ENCODE data around the gene KRTAP10-1. TPM values are rescaled to one million over a fixed set of nuclear protein-coding genes. Genes with fewer than 3 reads are reported as not detected.

KRTAP10-1 gene
- total RNA-seq, 1 donor from 2014 or later, result not detected

DNA sequence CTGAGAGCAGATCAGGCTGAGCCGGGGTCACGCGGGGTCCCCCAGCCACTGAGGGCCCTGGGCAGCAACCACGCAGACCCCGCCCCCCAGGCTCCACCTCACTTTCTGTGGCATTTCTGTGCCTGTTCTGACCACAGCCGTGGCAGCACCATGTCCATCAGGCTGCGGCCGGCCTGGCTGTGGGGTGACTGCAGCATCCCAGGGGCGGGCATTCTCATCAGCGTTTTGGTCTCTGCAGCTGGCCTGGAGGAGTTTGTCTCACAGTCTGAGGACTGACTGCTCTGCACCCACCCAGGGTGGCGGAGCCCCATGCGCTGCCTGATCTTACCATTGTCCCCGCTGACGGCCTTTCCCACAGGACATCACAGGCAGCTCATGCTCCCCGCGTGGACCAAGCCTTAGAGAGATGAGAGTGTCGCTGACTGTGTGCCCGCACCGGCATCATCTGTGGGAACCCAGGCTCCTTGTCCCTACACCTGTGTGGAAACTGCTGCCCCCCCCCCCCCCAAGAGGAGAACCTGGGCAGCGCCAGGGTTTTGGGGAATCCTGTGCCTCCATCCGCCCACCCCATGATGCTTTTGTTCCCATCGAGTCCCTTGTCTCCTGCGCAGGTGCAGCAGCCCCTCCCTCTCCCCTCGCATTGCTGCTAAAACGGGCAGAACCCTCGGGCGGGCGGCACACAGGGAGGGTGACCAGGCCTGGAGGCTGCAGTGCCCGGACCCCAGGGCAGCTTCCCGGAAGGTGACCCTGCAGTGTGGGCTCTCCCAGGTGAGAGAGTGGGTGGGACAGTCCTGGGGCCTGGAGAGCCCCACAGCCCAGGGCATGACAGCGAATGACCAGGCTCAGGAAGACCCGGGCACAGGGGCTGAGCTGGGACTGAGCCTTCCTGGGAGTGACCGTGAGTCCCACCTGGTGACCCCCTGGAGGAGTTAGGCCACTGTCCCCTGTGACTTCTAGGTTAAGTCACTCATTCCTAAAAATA lies 1.8 kb downstream of the KRTAP10-1 start:
- ATAC-seq (peak; percentile 18), DNase-seq (peak; percentile 56)
- H3K9me3 ChIP-seq, result no peaks in the 10 kb centered on the region
- no peak overlapping the region for H3K4me3 ChIP-seq
- no peak overlapping the region for H3K27ac ChIP-seq
- H3K4me1 ChIP-seq, result no peaks in the 10 kb centered on the region
- H3K36me3 ChIP-seq, result no peaks in the 10 kb centered on the region
- intact Hi-C loops (cut with DNase I), result no loop called here
- peaks cover 4% of the 10 kb centered on the region for H3K27me3 ChIP-seq
- TF ChIP-seq, protein P1, sequence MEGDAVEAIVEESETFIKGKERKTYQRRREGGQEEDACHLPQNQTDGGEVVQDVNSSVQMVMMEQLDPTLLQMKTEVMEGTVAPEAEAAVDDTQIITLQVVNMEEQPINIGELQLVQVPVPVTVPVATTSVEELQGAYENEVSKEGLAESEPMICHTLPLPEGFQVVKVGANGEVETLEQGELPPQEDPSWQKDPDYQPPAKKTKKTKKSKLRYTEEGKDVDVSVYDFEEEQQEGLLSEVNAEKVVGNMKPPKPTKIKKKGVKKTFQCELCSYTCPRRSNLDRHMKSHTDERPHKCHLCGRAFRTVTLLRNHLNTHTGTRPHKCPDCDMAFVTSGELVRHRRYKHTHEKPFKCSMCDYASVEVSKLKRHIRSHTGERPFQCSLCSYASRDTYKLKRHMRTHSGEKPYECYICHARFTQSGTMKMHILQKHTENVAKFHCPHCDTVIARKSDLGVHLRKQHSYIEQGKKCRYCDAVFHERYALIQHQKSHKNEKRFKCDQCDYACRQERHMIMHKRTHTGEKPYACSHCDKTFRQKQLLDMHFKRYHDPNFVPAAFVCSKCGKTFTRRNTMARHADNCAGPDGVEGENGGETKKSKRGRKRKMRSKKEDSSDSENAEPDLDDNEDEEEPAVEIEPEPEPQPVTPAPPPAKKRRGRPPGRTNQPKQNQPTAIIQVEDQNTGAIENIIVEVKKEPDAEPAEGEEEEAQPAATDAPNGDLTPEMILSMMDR (IDR thresholded peaks at IDR 0.05), result no peak

DNA sequence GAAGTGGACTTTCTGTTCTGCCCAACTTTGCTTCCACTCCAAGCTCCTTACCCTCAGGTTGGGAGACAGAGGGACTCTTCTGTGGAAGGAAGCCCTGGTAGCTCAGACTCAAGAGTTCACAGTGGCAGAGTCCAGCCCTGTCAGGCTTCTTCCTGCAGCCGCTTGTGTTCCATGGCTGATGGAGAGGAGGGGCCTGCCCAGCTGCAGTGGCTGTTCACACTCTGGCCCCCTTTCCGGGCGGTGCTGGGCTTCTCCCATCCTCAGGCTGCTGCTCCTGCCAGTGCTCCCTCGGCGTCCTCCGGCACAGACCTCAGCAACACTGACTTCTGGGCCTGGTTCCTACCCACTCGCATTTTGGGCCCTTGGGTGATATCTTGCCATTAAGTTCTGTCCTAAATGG lies 4.0 kb downstream of the KRTAP10-1 start:
- no peaks in the 10 kb centered on the region for H3K9me3 ChIP-seq
- H3K4me3 ChIP-seq, result no peak overlapping the region
- ATAC-seq (no peak), DNase-seq (peak; percentile 34)
- H3K4me1 ChIP-seq, result no peaks in the 10 kb centered on the region
- no peaks in the 10 kb centered on the region for H3K36me3 ChIP-seq
- no peak overlapping the region for H3K27ac ChIP-seq
- TF ChIP-seq, protein P1 (IDR thresholded peaks at IDR 0.05), result no peak
- intact Hi-C loops (cut with DNase I), result no loop called here
- no peaks in the 10 kb centered on the region for H3K27me3 ChIP-seq

DNA sequence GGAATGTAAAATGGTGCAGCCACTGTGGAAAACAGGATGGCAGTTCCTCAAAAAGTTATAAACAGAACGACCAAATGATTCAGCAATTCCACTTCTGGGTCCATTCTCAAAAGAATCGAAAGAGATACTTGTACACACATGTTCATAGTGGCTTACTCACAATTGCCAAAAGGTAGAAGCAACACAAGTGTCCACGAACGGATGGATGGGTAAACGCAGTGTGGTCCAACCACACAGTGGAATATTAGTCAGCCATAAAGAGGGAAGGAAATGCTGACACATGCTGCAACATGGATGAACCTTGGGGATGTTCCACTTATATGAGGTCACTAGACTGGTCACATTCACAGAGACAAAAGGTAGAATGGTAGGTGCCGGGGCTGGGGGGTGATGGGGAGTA lies 5.3 kb downstream of the KRTAP10-1 start:
- Histone ChIP-seq H3K4me1 (no peaks in the 10 kb centered on the region), H3K27me3 (no peaks in the 10 kb centered on the region), H3K9me3 (no peaks in the 10 kb centered on the region), H3K27ac (no peak overlapping the region), H3K4me3 (no peak overlapping the region), H3K36me3 (no peaks in the 10 kb centered on the region)
- DNase-seq, result no peak
- intact Hi-C loops (cut with DNase I), result no loop called here
- TF ChIP-seq, protein P1 (IDR thresholded peaks at IDR 0.05), result no peak
- ATAC-seq, result no peak

DNA sequence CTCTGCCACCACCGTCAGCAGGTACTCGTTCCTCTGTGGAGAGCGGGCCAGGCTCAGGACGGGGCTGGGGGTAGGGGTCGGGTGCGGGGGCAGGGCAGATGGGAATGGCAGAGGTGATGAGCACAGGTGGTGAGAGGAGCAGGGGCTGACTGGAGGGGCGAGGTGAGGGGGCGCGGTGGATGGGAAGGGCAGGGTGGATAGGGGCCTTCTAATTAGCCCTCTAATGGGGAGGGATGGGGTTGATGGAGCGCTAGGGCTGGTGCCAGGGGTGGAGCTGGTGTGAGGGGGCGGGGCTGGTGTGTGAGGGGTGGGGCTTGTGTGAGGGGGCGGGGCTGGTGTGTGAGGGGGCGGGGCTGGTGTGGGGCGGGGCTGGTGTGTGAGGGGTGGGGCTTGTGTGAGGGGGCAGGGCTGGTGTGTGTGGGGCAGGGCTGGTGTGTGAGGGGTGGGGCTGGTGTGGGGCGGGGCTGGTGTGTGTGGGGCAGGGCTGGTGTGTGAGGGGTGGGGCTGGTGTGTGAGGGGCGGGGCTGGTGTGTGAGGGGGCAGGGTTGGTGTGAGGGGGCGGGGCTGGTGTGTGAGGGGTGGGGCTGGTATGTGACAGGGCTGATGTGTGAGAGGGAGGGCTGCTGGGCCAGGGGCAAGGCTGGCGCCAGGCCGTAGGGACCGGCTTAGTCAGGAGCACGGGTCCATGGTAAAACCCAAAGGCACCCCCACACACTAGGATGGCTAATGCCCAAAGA lies 5.9 kb downstream of the KRTAP10-1 start:
- ATAC-seq (no peak), DNase-seq (peak; percentile 53)
- Histone ChIP-seq H3K27ac (no peak overlapping the region), H3K27me3 (no peaks in the 10 kb centered on the region), H3K9me3 (no peaks in the 10 kb centered on the region), H3K4me3 (no peak overlapping the region), H3K36me3 (no peaks in the 10 kb centered on the region), H3K4me1 (no peaks in the 10 kb centered on the region)
- intact Hi-C loops (cut with DNase I), result no loop called here
- TF ChIP-seq, protein P1 (IDR thresholded peaks at IDR 0.05), result no peak

DNA sequence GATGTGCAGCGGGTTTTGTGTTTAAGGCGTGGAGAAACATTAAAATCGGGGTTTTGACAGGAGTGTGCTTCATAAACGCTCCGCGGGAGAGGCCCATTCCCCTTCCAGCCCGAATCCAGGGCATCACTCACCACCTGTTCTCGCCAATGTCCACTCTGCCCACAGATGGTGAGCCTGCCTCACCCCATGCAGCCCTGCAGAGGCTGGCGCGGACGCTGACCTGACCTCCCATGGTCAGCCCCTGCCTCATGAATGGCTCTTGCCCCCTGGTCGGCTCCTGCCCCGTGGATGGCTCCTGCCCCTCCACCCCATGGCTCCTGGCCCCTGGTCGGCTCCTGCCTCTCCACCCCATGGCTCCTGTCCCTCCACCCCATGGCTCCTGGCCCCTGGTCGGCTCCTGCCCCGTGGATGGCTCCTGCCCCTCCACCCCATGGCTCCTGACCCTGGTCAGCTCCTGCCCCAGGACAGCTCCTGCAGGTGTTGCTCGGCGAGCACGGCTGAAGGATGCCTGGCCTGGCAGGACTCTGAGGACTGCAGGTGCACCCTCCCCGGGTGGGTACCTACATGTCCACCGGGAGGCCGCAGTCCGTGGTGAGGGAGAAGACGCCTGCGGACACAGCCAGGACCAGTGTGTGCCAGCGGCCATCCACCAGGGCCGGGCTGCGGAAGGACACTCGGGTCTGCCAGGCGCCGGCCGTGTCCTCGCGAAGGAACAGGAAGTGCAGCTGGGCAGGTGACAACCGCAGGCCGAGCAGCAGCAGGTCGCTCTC lies 6.7 kb downstream of the KRTAP10-1 start:
- peak; percentile 57 for DNase-seq
- no peaks in the 10 kb centered on the region for H3K9me3 ChIP-seq
- intact Hi-C loops (cut with DNase I), result no loop called here

More for the DNA sequence above, 6.7 kb downstream of the KRTAP10-1 start:
- ATAC-seq, result peak; percentile 6
- no peaks in the 10 kb centered on the region for H3K36me3 ChIP-seq
- H3K27me3 ChIP-seq, result no peaks in the 10 kb centered on the region
- H3K27ac ChIP-seq, result no peak overlapping the region
- H3K4me3 ChIP-seq, result no peak overlapping the region
- TF ChIP-seq, protein P1 (IDR thresholded peaks at IDR 0.05), result no peak
- H3K4me1 ChIP-seq, result no peaks in the 10 kb centered on the region
